GM23338 (cell line): ENCODE measurements around the gene SFRP5. TPM values are rescaled to one million over a fixed set of nuclear protein-coding genes. Genes with fewer than 3 reads are reported as not detected.
A peak's percentile ranks its signal among the peaks of the same experiment; 100 is the strongest.

Source experiments
- ATAC-seq: fragments of 200-7000 bp; cut with Tn5 transposase; 3 replicates; pipeline ENCODE4 v1.9.1; 2020
- DNase-seq: peaks from one replicate; pipeline ENCODE4 v3.0.0-alpha.2; 2015; ENCODE audit warnings: low spot score
- H2AFZ ChIP-seq: fragments of 200-600 bp; sonication (generic); 2 replicates; pipeline ENCODE4 v1.8.0; 2016; ENCODE audit warnings: antibody characterized with exemption, mild to moderate bottlenecking, moderate library complexity
- H3F3A ChIP-seq: fragments of 200-600 bp; sonication (generic); replicated peaks from 2 replicates; pipeline ENCODE4 v1.8.0; 2017; ENCODE audit warnings: antibody characterized with exemption, mixed run types, low read depth
- H3K27ac ChIP-seq: fragments of 200-600 bp; sonication (generic); 2 replicates; pipeline ENCODE4 v1.6.1; 2016; ENCODE audit warnings: low read depth
- H3K27me3 ChIP-seq: fragments of 200-600 bp; sonication (generic); 2 replicates; pipeline ENCODE4 v1.8.0; 2016; ENCODE audit warnings: mild to moderate bottlenecking, mixed run types, moderate library complexity; ENCODE audit not compliant: insufficient read depth
- H3K36me3 ChIP-seq: fragments of 200-600 bp; sonication (generic); 2 replicates; pipeline ENCODE4 v1.8.0; 2016; ENCODE audit warnings: mild to moderate bottlenecking; ENCODE audit not compliant: insufficient read depth
- H3K4me1 ChIP-seq: fragments of 200-600 bp; sonication (generic); 2 replicates; pipeline ENCODE4 v1.8.0; 2016; ENCODE audit warnings: mild to moderate bottlenecking, moderate library complexity; ENCODE audit not compliant: insufficient read depth
- H3K4me2 ChIP-seq: fragments of 200-600 bp; sonication (generic); 2 replicates; pipeline ENCODE4 v1.7.1; 2017; ENCODE audit warnings: mixed run types
- H3K4me3 ChIP-seq: fragments of 200-600 bp; sonication (generic); 2 replicates; pipeline ENCODE4 v1.6.1; 2016; ENCODE audit warnings: mixed run types
- H3K79me2 ChIP-seq: fragments of 200-600 bp; sonication (generic); replicated peaks from 2 replicates; pipeline ENCODE4 v1.8.0; 2017; ENCODE audit warnings: mild to moderate bottlenecking; ENCODE audit not compliant: insufficient read depth
- H3K9me2 ChIP-seq: fragments of 200-600 bp; sonication (generic); 2 replicates; pipeline ENCODE4 v1.8.0; 2017; ENCODE audit not compliant: insufficient read depth
- H4K20me1 ChIP-seq: fragments of 200-600 bp; sonication (generic); replicated peaks from 2 replicates; pipeline ENCODE4 v1.8.0; 2017; ENCODE audit warnings: mild to moderate bottlenecking; ENCODE audit not compliant: insufficient read depth
- H3K27ac Mint-ChIP-seq: 2 replicates; pipeline ENCODE4 v1.8.0; 2020; ENCODE audit warnings: inconsistent platforms, mild to moderate bottlenecking, moderate library complexity, mixed read lengths
- H3K27me3 Mint-ChIP-seq: 3 replicates; pipeline ENCODE4 v1.8.0; 2022; ENCODE audit warnings: low read depth, mild to moderate bottlenecking, moderate library complexity, mixed read lengths, inconsistent platforms; ENCODE audit not compliant: insufficient read depth, poor library complexity
- H3K36me3 Mint-ChIP-seq: 3 replicates; pipeline ENCODE4 v1.8.0; 2021; ENCODE audit warnings: low read depth, mild to moderate bottlenecking, inconsistent platforms, moderate library complexity, mixed read lengths
- H3K4me1 Mint-ChIP-seq: 3 replicates; pipeline ENCODE4 v1.8.0; 2020; ENCODE audit warnings: mild to moderate bottlenecking, inconsistent platforms, mixed read lengths
- H3K4me3 Mint-ChIP-seq: 3 replicates; pipeline ENCODE4 v1.8.0; 2021; ENCODE audit warnings: moderate library complexity, mild to moderate bottlenecking, inconsistent platforms, mixed read lengths
- H3K9me3 Mint-ChIP-seq: 3 replicates; pipeline ENCODE4 v1.8.0; 2020; ENCODE audit warnings: moderate library complexity, mild to moderate bottlenecking, inconsistent platforms, mixed read lengths
- CREB1 ChIP-seq: fragments of 250-450 bp; sonication (Bioruptor Pico); IDR thresholded peaks from 2 replicates; pipeline ENCODE4 v1.5.0; 2020; ENCODE audit warnings: low read depth, mild to moderate bottlenecking, moderate library complexity
- EZH2phosphoT487 ChIP-seq: fragments of 200-600 bp; sonication (generic); IDR thresholded peaks from one replicate; pipeline ENCODE4 v1.8.1; 2018; ENCODE audit warnings: antibody characterized with exemption; ENCODE audit not compliant: unreplicated experiment
- NANOG ChIP-seq: IDR thresholded peaks from 2 replicates; pipeline ENCODE4 v1.6.1; 2016; ENCODE audit warnings: antibody characterized with exemption, borderline replicate concordance
- POLR2AphosphoS5 ChIP-seq: IDR thresholded peaks from 2 replicates; pipeline ENCODE4 v1.6.1; 2016; ENCODE audit warnings: antibody characterized with exemption, low read depth
- STAT1 ChIP-seq: IDR thresholded peaks from one replicate; pipeline ENCODE4 v1.6.1; 2016; ENCODE audit warnings: antibody characterized with exemption; ENCODE audit not compliant: unreplicated experiment
- ZNF114 ChIP-seq: fragments of 250-450 bp; sonication (Bioruptor Pico); IDR thresholded peaks from 2 replicates; pipeline ENCODE4 v1.5.0; 2020; ENCODE audit warnings: mild to moderate bottlenecking, moderate library complexity
- ZNF331 ChIP-seq: fragments of 250-450 bp; sonication (Bioruptor Pico); IDR thresholded peaks from 2 replicates; pipeline ENCODE4 v1.5.0; 2020; ENCODE audit warnings: low read depth, mild to moderate bottlenecking, moderate library complexity
- polyA plus RNA-seq: library from polyadenylated mRNA; unstranded; fragments of >200 nt; fragmentation: Nextera tagmentation; extraction: Ambion mirVana; gene quantifications from 2 replicates; pipeline ENCODE4 v1.2.1, GENCODE V29; 2016
- total RNA-seq: library from RNA; depleted of rRNA; stranded (reverse); fragments of >200 nt; shearing (Covaris generic); gene quantifications from 2 replicates; pipeline ENCODE4 v1.2.3, GENCODE V29; 2014
- TF ChIP-seq, protein P1 (sequence below), 2 experiments: fragments of 200-600 bp in 1 of 2; sonication (generic) in 1 of 2; conservative IDR thresholded peaks; 2 replicates each; pipeline versions ENCODE4 v1.5.1 to v1.6.1; 2016 to 2017; ENCODE audit warnings: antibody characterized with exemption in 2 of 2, low read depth in 2 of 2, mild to moderate bottlenecking in 2 of 2, moderate library complexity in 1 of 2
- TF ChIP-seq, protein P2 (sequence below): IDR thresholded peaks from one replicate; pipeline ENCODE4 v1.6.1; 2018; ENCODE audit warnings: antibody characterized with exemption; ENCODE audit not compliant: unreplicated experiment
- TF ChIP-seq, protein P3 (sequence below): fragments of 250-450 bp; sonication (Bioruptor Pico); IDR thresholded peaks from 2 replicates; pipeline ENCODE4 v1.5.0; 2020; ENCODE audit warnings: mild to moderate bottlenecking, moderate library complexity
- TF ChIP-seq, protein P4 (sequence below): IDR thresholded peaks from 2 replicates; pipeline ENCODE4 v1.6.1; 2016; ENCODE audit warnings: antibody characterized with exemption

SFRP5 gene
- total and polyA plus RNA-seq, 2 experiments from 2014 or later: 2.4 to 3.5 TPM

DNA sequence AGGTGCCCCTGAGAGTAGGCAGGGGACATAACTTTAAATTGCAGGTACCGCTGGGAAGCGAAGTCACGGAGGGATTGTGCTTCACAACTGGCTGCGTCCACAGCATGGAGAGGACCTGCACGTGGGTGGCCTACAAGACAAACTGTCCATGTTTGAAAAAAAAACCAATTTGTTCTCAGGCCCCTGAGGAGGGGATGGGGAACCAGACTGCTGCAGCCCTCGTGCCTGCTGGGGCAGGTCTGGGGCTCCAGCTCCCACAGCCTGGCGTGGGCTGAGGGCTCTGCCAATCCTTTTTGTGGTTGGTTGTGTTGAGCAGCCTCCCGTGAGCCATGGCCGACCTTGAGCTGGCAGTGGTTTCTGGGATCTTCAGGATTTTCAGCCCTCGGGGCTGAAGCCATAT is 9.7 kb downstream of the SFRP5 start:
- peaks cover 4% of the 10 kb centered on the region; the same call in 1 of the 2 replicates for H3K36me3 ChIP-seq
- no peaks in the 10 kb centered on the region for H3K9me2 ChIP-seq
- TF ChIP-seq POLR2AphosphoS5 (no peak), CREB1 (CRISPR knock-in tag) (no peak), STAT1 (no peak), NANOG (no peak), EZH2phosphoT487 (no peak), ZNF331 (CRISPR knock-in tag) (no peak), ZNF114 (CRISPR knock-in tag) (no peak)
- TF ChIP-seq, protein P1, sequence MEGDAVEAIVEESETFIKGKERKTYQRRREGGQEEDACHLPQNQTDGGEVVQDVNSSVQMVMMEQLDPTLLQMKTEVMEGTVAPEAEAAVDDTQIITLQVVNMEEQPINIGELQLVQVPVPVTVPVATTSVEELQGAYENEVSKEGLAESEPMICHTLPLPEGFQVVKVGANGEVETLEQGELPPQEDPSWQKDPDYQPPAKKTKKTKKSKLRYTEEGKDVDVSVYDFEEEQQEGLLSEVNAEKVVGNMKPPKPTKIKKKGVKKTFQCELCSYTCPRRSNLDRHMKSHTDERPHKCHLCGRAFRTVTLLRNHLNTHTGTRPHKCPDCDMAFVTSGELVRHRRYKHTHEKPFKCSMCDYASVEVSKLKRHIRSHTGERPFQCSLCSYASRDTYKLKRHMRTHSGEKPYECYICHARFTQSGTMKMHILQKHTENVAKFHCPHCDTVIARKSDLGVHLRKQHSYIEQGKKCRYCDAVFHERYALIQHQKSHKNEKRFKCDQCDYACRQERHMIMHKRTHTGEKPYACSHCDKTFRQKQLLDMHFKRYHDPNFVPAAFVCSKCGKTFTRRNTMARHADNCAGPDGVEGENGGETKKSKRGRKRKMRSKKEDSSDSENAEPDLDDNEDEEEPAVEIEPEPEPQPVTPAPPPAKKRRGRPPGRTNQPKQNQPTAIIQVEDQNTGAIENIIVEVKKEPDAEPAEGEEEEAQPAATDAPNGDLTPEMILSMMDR (conservative IDR thresholded peaks at IDR 0.05; ENCODE audit: low read depth in 2 of 2): no peak
- TF ChIP-seq, protein P2, sequence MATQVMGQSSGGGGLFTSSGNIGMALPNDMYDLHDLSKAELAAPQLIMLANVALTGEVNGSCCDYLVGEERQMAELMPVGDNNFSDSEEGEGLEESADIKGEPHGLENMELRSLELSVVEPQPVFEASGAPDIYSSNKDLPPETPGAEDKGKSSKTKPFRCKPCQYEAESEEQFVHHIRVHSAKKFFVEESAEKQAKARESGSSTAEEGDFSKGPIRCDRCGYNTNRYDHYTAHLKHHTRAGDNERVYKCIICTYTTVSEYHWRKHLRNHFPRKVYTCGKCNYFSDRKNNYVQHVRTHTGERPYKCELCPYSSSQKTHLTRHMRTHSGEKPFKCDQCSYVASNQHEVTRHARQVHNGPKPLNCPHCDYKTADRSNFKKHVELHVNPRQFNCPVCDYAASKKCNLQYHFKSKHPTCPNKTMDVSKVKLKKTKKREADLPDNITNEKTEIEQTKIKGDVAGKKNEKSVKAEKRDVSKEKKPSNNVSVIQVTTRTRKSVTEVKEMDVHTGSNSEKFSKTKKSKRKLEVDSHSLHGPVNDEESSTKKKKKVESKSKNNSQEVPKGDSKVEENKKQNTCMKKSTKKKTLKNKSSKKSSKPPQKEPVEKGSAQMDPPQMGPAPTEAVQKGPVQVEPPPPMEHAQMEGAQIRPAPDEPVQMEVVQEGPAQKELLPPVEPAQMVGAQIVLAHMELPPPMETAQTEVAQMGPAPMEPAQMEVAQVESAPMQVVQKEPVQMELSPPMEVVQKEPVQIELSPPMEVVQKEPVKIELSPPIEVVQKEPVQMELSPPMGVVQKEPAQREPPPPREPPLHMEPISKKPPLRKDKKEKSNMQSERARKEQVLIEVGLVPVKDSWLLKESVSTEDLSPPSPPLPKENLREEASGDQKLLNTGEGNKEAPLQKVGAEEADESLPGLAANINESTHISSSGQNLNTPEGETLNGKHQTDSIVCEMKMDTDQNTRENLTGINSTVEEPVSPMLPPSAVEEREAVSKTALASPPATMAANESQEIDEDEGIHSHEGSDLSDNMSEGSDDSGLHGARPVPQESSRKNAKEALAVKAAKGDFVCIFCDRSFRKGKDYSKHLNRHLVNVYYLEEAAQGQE: no peak
- TF ChIP-seq, protein P3, sequence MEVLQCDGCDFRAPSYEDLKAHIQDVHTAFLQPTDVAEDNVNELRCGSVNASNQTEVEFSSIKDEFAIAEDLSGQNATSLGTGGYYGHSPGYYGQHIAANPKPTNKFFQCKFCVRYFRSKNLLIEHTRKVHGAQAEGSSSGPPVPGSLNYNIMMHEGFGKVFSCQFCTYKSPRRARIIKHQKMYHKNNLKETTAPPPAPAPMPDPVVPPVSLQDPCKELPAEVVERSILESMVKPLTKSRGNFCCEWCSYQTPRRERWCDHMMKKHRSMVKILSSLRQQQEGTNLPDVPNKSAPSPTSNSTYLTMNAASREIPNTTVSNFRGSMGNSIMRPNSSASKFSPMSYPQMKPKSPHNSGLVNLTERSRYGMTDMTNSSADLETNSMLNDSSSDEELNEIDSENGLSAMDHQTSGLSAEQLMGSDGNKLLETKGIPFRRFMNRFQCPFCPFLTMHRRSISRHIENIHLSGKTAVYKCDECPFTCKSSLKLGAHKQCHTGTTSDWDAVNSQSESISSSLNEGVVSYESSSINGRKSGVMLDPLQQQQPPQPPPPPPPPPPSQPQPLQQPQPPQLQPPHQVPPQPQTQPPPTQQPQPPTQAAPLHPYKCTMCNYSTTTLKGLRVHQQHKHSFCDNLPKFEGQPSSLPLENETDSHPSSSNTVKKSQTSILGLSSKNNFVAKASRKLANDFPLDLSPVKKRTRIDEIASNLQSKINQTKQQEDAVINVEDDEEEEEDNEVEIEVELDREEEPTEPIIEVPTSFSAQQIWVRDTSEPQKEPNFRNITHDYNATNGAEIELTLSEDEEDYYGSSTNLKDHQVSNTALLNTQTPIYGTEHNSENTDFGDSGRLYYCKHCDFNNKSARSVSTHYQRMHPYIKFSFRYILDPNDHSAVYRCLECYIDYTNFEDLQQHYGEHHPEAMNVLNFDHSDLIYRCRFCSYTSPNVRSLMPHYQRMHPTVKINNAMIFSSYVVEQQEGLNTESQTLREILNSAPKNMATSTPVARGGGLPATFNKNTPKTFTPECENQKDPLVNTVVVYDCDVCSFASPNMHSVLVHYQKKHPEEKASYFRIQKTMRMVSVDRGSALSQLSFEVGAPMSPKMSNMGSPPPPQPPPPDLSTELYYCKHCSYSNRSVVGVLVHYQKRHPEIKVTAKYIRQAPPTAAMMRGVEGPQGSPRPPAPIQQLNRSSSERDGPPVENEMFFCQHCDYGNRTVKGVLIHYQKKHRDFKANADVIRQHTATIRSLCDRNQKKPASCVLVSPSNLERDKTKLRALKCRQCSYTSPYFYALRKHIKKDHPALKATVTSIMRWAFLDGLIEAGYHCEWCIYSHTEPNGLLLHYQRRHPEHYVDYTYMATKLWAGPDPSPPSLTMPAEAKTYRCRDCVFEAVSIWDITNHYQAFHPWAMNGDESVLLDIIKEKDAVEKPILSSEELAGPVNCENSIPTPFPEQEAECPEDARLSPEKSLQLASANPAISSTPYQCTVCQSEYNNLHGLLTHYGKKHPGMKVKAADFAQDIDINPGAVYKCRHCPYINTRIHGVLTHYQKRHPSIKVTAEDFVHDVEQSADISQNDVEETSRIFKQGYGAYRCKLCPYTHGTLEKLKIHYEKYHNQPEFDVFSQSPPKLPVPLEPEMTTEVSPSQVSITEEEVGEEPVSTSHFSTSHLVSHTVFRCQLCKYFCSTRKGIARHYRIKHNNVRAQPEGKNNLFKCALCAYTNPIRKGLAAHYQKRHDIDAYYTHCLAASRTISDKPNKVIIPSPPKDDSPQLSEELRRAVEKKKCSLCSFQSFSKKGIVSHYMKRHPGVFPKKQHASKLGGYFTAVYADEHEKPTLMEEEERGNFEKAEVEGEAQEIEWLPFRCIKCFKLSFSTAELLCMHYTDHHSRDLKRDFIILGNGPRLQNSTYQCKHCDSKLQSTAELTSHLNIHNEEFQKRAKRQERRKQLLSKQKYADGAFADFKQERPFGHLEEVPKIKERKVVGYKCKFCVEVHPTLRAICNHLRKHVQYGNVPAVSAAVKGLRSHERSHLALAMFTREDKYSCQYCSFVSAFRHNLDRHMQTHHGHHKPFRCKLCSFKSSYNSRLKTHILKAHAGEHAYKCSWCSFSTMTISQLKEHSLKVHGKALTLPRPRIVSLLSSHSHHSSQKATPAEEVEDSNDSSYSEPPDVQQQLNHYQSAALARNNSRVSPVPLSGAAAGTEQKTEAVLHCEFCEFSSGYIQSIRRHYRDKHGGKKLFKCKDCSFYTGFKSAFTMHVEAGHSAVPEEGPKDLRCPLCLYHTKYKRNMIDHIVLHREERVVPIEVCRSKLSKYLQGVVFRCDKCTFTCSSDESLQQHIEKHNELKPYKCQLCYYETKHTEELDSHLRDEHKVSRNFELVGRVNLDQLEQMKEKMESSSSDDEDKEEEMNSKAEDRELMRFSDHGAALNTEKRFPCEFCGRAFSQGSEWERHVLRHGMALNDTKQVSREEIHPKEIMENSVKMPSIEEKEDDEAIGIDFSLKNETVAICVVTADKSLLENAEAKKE: no peak
- TF ChIP-seq, protein P4, sequence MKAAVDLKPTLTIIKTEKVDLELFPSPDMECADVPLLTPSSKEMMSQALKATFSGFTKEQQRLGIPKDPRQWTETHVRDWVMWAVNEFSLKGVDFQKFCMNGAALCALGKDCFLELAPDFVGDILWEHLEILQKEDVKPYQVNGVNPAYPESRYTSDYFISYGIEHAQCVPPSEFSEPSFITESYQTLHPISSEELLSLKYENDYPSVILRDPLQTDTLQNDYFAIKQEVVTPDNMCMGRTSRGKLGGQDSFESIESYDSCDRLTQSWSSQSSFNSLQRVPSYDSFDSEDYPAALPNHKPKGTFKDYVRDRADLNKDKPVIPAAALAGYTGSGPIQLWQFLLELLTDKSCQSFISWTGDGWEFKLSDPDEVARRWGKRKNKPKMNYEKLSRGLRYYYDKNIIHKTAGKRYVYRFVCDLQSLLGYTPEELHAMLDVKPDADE: no peak
- H3K27me3 ChIP-seq: no peaks in the 10 kb centered on the region
- H3K4me1 ChIP-seq: peaks cover 7% of the 10 kb centered on the region; the same call in 1 of the 2 replicates
- H3K4me2 ChIP-seq: no peak overlapping the region; the same call in 1 of the 2 replicates
- DNase-seq (no peak), ATAC-seq (no peak)
- Mint-ChIP-seq H3K4me1 (peaks cover 29% of the 10 kb centered on the region), H3K27ac (0 out of 2 replicates have a peak overlapping the region, but pooled peaks have one; percentile 60), H3K9me3 (no peaks in the 10 kb centered on the region), H3K27me3 (peaks cover 22% of the 10 kb centered on the region), H3K36me3 (peaks cover 36% of the 10 kb centered on the region), H3K4me3 (no peak overlapping the region)
- no peaks in the 10 kb centered on the region for H4K20me1 ChIP-seq
- H2AFZ ChIP-seq: no peak overlapping the region
- H3K27ac ChIP-seq: peak overlapping the region; percentile 63; the same call in 1 of the 2 replicates
- no peak overlapping the region for H3K4me3 ChIP-seq
- H3K79me2 ChIP-seq: no peaks in the 10 kb centered on the region
- no peaks in the 10 kb centered on the region for H3F3A ChIP-seq
